ENCODE measurements around the gene MT1A. TPM values are rescaled to one million over a fixed set of nuclear protein-coding genes. Genes with fewer than 3 reads are reported as not detected.

Gene MT1A
- total RNA-seq, 2 experiments from 2014 or later: not detected

DNA sequence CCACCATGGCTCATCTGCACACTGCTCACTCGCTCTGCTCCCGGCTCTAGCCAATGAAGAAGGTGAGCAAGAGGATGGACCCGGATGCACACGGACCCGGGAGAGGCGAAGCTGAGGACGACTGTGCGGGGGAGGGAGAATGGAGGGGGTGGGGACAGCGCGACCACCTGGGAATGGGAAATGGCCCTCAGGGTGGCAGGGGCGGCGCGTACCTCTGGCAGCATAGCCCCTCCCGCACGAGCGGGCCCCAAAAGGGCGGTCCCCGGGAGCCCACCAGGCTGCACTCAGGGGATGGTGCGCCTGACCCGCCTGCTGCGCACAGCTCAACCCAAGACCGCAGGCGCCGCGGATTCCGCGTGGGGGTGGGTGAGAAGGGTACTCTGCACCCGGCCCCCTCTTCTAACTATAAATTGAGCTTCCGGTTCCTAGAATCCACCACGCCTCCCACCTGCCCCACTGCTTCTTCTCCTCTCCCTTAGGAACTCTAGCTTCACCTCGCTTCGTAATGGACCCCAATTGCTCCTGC lies 37.3 kb downstream of the MT1A start:
- Histone ChIP-seq H3K4me3 (ENCODE audit: low read length) (peak overlapping the region; percentile 48), H3K27me3 (ENCODE audit: control insufficient read depth in 1 of 2, insufficient read depth in 2 of 2, low read length in 2 of 2) (peaks cover 5 to 12% of the 10 kb centered on the region in 2 experiments), H3K36me3 (ENCODE audit: insufficient read depth, low read length) (no peaks in the 10 kb centered on the region), H3K9me3 (ENCODE audit: control insufficient read depth in 1 of 2, insufficient read depth in 1 of 2, low read length in 2 of 2) (no peaks in the 10 kb centered on the region), H3K4me1 (ENCODE audit: insufficient read depth, low read length) (peaks cover 12% of the 10 kb centered on the region), H3K27ac (ENCODE audit: low read depth in 1 of 2, low read length in 2 of 2) (no peak overlapping the region)
- no peaks in the 10 kb centered on the region for H3K36me3 Mint-ChIP-seq (ENCODE audit: low read depth)
- intact Hi-C loops (cut with DNase I, micrococcal nuclease): no loop called here
- peak overlapping the region; percentile 84 for H3K4me3 Mint-ChIP-seq
- POLR2A ChIA-PET: interaction anchor here (1.0 to 1.8 kb wide), 2 partner anchors 26 to 67 kb away, joined by 5 to 10 read pairs; partner anchors contain the start of gene MT2A
- peak overlapping the region; percentile 30 for H3K27ac Mint-ChIP-seq
- peaks cover 46% of the 10 kb centered on the region for H3K27me3 Mint-ChIP-seq
- CTCF ChIA-PET: interaction anchor here (1.2 kb wide), 1 partner anchor 26 kb away, joined by 3 read pairs; no protein-coding TSS in a partner anchor
- no peaks in the 10 kb centered on the region for H3K9me3 Mint-ChIP-seq
- DNase-seq (peak in 12 of 14 experiments; percentile 22 to 63 (median 42)), ATAC-seq (ENCODE audit: poor library complexity) (peak; percentile 89)
- peaks cover 23% of the 10 kb centered on the region for H3K4me1 Mint-ChIP-seq (ENCODE audit: low read depth)
- TF ChIP-seq, protein P1, sequence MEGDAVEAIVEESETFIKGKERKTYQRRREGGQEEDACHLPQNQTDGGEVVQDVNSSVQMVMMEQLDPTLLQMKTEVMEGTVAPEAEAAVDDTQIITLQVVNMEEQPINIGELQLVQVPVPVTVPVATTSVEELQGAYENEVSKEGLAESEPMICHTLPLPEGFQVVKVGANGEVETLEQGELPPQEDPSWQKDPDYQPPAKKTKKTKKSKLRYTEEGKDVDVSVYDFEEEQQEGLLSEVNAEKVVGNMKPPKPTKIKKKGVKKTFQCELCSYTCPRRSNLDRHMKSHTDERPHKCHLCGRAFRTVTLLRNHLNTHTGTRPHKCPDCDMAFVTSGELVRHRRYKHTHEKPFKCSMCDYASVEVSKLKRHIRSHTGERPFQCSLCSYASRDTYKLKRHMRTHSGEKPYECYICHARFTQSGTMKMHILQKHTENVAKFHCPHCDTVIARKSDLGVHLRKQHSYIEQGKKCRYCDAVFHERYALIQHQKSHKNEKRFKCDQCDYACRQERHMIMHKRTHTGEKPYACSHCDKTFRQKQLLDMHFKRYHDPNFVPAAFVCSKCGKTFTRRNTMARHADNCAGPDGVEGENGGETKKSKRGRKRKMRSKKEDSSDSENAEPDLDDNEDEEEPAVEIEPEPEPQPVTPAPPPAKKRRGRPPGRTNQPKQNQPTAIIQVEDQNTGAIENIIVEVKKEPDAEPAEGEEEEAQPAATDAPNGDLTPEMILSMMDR (IDR thresholded peaks at IDR 0.05): no peak

DNA sequence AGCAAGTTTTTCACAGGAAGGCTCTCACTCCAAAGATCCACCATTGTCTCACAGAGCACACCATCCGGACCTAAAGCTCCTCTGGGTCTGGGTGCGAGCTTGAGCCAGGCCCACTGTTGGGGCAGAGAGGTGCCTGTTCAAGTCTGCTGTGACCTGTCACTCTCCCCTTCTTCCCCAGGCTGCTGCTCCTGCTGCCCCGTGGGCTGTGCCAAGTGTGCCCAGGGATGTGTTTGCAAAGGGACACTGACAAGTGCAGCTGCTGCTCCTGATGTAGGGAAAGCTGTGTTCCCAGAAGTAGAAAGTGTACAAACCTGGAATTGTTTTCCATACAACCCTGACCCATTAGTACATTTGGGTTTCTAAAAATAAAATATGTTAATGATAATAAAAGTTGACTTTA lies 39.0 kb downstream of the MT1A start:
- Histone ChIP-seq H3K4me3 (ENCODE audit: low read length) (no peak overlapping the region), H3K36me3 (ENCODE audit: insufficient read depth, low read length) (no peaks in the 10 kb centered on the region), H3K27me3 (ENCODE audit: control insufficient read depth in 1 of 2, insufficient read depth in 2 of 2, low read length in 2 of 2) (peaks cover 0 to 3% of the 10 kb centered on the region in 2 experiments), H3K4me1 (ENCODE audit: insufficient read depth, low read length) (peaks cover 23% of the 10 kb centered on the region), H3K9me3 (ENCODE audit: control insufficient read depth in 1 of 2, insufficient read depth in 1 of 2, low read length in 2 of 2) (no peaks in the 10 kb centered on the region), H3K27ac (ENCODE audit: low read depth in 1 of 2, low read length in 2 of 2) (no peak overlapping the region)
- peaks cover 28% of the 10 kb centered on the region for H3K27me3 Mint-ChIP-seq
- no peak overlapping the region for H3K27ac Mint-ChIP-seq
- no peak overlapping the region for H3K4me3 Mint-ChIP-seq
- ChIA-PET CTCF (no interaction called here), POLR2A (interaction anchor here (1.2 to 1.5 kb wide), 2 partner anchors 16 to 34 kb away, joined by 3 to 4 read pairs; no protein-coding TSS in a partner anchor)
- peaks cover 32% of the 10 kb centered on the region for H3K4me1 Mint-ChIP-seq (ENCODE audit: low read depth)
- DNase-seq: no peak
- no peaks in the 10 kb centered on the region for H3K9me3 Mint-ChIP-seq
- peaks cover 2% of the 10 kb centered on the region for H3K36me3 Mint-ChIP-seq (ENCODE audit: low read depth)
- TF ChIP-seq, protein P1 (IDR thresholded peaks at IDR 0.05): no peak
- ATAC-seq (ENCODE audit: poor library complexity): no peak
- intact Hi-C loops (cut with DNase I, micrococcal nuclease): no loop called here

DNA sequence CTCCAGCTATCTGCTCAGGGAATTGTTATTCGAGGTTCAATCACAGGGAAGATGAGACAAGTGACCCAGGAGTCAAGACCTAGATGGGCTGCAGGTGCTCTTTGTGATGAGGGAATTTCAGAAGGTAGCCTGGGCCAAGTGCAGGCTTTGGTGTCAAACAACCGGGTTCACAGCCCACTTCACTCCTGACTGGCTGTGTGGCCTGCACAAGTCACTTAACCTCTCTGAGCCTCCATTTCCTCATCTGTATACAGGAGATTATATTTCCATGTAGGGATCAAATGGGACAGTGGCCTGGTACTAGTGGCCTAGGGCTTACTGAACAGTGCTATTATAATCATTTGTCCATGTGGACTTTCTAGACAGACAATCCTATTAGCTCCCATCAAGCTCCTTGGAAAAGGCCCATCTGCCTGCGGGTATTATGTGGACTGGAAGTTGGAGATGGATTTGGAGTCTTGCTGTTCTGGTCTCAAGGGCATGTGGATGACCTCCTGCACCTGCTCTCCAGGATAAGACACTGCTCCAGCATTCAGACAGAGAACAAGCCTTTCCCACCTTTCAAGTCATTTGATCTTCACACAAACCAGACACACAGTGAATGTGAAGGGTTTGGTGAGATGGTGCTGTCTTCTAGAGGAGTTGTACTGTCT lies 40.7 kb downstream of the MT1A start:
- DNase-seq (no peak), ATAC-seq (ENCODE audit: poor library complexity) (no peak)
- Mint-ChIP-seq H3K27ac (no peak overlapping the region), H3K36me3 (ENCODE audit: low read depth) (peaks cover 3% of the 10 kb centered on the region), H3K27me3 (peaks cover 12% of the 10 kb centered on the region), H3K4me3 (no peak overlapping the region), H3K4me1 (ENCODE audit: low read depth) (peaks cover 43% of the 10 kb centered on the region), H3K9me3 (no peaks in the 10 kb centered on the region)
- H3K27me3 ChIP-seq (ENCODE audit: control insufficient read depth in 1 of 2, insufficient read depth in 2 of 2, low read length in 2 of 2): no peaks in the 10 kb centered on the region
- ChIA-PET POLR2A (interaction anchor here (0.6 kb wide), 1 partner anchor 13 kb away, joined by 3 read pairs; no protein-coding TSS in a partner anchor), CTCF (no interaction called here)
- TF ChIP-seq, protein P1 (IDR thresholded peaks at IDR 0.05): no peak
- no peak overlapping the region for H3K27ac ChIP-seq (ENCODE audit: low read depth in 1 of 2, low read length in 2 of 2)
- no peaks in the 10 kb centered on the region for H3K9me3 ChIP-seq (ENCODE audit: control insufficient read depth in 1 of 2, insufficient read depth in 1 of 2, low read length in 2 of 2)
- no peak overlapping the region for H3K4me3 ChIP-seq (ENCODE audit: low read length)
- H3K36me3 ChIP-seq (ENCODE audit: insufficient read depth, low read length): no peaks in the 10 kb centered on the region
- peaks cover 36% of the 10 kb centered on the region for H3K4me1 ChIP-seq (ENCODE audit: insufficient read depth, low read length)
- intact Hi-C loops (cut with DNase I, micrococcal nuclease): no loop called here
